GM19395 (cell line): Measurements from ENCODE around the gene CHRNB1.
A peak's percentile ranks its signal among the peaks of the same experiment; 100 is the strongest.
"Not testable (repeated sequence)": the region's sequence is repeated elsewhere in the genome, so short reads cannot be mapped to it uniquely, and the experiment has no call there.

Experiments
- ATAC-seq: cut with Tn5 transposase; IDR thresholded peaks from one replicate; pipeline ENCODE4 v1.9.1; 2021; ENCODE audit warnings: mild to moderate bottlenecking, moderate library complexity; ENCODE audit not compliant: unreplicated experiment

Gene CHRNB1

DNA sequence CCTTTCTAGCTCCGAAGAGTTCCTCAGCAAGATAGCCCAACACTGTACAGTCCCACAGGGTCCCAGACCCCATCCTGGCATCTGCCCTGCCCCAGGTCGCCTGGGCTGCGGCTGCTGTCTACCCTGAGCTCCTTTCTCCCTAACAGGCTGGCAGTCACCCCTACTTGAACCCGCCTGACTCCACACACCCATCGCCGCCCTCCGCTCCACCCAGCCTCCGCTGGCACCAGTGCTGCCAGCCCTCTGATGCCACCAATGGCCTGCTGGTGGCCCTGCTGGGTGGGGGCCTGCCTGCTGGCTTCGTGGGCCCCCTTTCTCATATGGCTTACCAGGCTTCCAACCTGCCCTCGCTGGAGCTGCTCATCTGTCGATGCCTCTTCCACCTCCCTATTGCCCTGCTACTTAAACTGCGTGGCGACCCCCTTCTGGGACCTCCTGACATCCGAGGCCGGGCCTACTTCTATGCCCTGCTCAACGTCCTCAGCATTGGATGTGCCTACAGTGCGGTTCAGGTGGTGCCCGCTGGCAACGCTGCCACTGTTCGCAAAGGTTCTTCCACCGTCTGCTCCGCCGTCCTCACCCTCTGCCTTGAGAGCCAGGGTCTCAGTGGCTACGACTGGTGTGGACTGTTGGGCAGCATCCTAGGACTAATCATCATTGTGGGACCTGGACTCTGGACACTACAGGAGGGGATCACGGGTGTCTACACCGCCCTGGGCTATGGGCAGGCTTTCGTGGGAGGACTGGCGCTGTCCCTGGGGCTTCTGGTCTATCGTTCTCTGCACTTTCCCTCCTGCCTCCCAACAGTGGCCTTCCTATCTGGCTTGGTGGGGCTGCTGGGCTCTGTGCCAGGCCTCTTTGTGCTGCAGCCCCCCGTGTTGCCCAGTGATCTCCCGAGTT lies 37.2 kb downstream of the CHRNB1 start:
- ATAC-seq: not testable (repeated sequence)

DNA sequence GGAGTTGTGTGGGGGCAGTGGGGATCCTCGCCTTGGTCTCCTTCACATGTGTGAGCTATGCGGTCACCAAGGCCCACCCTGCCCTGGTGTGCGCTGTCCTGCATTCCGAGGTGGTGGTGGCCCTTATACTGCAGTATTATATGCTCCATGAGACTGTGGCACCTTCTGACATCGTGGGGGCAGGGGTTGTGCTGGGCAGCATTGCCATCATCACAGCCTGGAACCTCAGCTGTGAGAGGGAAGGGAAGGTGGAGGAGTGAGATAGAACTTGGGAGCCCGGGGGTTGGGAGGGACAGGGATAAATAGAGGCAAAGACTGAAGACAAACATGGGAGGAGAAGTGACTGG lies 37.9 kb downstream of the CHRNB1 start:
- not testable (repeated sequence) for ATAC-seq

DNA sequence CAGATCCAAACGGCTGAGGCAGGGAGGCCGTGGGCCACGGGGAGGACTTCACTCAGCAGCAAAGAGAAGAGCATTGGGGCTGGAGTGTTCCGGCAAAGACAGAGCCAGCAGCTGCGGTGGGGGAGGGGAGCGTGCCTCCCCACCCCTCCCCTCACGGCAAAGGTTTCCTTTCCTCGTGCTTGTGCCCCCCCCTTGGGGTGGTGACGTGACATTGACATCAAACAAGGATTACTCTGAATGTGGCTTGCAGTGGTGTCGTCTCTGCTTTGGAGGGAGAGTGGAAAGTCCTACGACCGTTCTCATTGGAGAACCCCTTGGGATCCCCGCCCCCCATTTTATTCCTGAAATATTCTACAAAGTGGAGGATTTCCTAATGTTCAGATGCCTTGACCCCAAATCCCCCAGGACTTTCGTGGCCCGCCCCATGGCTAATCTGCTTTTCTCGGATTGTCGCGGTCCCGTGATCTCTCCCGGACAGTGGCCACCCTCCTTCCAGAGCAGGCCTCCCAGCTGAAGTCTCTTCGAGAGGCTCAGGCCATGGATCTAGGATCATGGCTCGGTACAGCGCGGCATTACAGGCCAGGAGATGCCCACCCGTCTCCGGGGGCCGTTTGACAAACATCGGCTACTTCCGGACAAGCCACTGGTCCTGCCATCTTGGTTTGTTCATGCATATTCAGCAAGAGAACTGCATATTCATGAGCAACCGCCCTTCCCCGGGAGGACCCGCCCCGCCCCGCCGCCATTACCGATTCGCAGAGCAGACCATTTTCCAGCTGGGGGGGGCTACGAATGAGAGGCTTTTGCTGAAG lies 38.6 kb downstream of the CHRNB1 start:
- peak; percentile 45 for ATAC-seq

DNA sequence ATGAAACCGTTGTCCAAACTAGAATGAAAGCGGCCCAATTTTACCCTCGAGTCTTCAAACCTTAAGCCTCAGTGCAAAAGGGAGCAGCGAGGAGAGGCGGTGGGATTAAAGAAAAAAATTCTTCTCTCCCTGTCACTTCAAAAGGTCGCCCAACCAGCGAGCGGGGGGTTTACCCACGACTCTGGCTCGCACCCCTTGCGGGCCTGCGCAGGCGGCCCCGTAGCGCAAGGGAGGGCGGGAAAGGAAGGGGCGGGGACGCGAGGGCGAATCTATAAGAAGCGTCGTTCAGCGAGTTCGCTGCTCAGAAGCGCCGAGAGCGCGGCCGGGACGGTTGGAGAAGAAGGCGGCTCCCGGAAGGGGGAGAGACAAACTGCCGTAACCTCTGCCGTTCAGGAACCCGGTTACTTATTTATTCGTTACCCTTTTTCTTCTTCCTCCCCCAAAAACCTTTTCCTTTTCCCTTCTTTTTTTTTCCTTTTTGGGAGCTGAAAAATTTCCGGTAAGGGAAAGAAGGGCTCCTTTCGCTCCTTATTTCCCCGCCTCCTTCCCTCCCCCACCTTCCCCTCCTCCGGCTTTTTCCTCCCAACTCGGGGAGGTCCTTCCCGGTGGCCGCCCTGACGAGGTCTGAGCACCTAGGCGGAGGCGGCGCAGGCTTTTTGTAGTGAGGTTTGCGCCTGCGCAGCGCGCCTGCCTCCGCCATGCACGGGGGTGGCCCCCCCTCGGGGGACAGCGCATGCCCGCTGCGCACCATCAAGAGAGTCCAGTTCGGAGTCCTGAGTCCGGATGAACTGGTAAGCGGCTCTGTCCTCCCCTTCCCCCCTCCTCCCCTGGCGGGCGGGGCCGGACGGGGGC lies 39.4 kb downstream of the CHRNB1 start, which contains the start of gene POLR2A:
Gene POLR2A (plus strand): TSS at position 300 of the 852 bp plus-strand sequence.
- ATAC-seq: peak; percentile 56

DNA sequence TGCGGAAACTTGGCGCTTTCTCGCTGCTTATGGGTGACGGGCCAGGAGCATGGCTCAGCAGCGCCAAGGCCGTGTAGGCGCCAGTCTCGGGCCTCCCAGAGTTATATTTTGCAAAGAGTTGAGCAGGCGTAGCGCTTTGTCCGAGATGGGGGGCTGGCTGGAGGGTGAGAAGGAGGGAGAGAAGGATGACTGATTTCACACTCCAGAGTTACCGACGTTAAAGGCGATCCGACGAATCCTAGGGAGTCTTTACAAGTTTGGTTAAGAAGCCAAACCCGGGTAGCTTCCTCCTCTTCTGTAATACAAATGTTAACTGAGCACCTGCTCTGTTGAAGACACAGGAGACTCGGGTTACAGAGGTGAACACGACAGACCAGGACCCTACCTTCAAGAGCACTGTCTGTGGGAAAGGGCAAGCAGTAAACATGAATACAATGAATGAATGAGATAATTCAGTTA lies 40.1 kb downstream of the CHRNB1 start:
- peak; percentile 10 for ATAC-seq

DNA sequence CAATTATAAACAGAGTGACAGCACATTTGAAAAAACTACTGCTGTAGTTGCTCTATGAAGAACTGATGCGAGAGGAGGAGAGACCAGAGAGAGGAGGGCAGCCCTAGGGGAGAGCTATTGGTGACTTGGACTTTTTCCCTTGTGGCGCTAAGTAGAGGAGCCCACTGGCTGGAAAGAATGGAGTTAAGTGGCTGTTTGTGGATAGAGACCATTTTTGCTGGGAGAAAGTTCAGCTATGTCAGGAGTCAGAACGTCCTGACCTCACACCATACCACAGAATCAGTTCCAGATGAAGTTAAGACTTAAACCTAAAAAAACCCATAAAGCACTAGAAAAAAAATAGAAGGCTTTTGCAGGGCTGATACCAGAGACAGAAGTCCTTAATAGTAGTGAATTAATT lies 41.3 kb downstream of the CHRNB1 start:
- no peak for ATAC-seq

DNA sequence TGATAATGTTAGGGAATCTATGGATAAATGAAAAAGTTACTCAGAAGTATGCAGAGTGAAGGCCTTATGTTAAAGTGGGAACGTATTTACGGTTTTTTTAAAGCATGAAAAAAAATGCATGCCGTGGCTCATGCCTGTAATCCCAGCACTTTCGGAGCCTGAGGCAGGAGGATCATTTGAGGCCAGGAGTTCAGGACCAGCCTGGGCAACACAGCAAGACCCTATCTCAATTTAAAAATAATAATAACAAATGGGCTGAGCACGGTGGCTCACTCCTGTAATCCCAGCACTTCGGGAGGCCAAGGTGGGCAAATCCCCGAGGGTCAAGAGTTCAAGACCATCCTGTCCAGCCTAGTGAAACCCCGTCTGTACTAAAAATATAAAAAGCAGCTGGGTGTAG lies 45.3 kb downstream of the CHRNB1 start:
- ATAC-seq: no peak

DNA sequence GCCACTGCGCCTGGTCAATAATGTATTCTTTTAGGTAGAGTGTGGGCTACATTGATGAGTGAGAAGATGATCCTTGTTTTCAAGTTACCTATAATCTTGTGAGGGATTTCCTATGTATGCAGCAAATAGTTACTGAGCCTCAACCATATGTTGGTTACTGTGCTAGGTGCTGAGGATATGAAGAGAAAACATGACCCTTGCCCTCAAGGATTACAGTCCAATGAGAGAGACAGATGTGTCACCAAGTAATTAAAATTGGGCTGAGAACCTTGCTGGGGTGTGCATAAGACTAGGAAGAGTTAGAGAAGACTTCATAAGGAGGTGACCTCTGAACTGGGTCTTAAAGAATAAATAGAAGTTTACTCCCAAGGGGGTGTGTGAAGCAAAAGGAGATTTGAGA lies 46.7 kb downstream of the CHRNB1 start:
- ATAC-seq: no peak

DNA sequence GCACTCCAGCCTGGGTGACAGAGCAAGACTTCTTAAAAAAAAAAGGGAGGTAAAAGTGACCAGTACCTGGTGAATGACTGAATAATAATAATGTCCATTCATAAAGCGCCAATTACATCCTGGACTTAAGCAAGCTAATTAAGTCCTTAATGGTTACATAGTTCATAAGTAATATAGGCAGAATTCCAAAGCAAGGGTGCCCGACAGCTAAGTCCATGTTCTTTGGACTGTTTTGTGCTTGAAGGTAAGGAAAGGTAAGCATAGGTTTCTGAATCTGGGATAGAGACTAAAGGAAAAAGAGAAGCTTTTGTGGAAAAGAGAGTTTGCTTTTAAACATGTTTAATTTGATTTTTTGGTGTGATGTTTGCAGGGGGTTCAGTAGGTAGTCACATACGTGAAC lies 49.1 kb downstream of the CHRNB1 start:
- no peak for ATAC-seq

DNA sequence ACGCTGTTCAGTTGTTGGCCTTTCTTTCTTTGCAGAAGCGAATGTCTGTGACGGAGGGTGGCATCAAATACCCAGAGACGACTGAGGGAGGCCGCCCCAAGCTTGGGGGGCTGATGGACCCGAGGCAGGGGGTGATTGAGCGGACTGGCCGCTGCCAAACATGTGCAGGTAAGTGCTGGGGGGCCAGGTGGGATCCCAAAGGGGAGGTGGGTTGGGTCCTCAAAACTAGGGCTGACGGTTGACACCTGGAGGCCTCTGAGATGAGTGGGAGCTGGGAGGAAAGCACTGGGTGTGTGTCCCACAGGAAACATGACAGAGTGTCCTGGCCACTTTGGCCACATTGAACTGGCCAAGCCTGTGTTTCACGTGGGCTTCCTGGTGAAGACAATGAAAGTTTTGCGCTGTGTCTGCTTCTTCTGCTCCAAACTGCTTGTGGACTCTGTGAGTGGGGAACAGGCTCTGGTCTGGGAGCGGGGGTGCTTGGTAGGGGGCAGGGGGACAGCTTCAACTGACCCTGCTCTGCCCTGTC lies 51.1 kb downstream of the CHRNB1 start:
- no peak for ATAC-seq

DNA sequence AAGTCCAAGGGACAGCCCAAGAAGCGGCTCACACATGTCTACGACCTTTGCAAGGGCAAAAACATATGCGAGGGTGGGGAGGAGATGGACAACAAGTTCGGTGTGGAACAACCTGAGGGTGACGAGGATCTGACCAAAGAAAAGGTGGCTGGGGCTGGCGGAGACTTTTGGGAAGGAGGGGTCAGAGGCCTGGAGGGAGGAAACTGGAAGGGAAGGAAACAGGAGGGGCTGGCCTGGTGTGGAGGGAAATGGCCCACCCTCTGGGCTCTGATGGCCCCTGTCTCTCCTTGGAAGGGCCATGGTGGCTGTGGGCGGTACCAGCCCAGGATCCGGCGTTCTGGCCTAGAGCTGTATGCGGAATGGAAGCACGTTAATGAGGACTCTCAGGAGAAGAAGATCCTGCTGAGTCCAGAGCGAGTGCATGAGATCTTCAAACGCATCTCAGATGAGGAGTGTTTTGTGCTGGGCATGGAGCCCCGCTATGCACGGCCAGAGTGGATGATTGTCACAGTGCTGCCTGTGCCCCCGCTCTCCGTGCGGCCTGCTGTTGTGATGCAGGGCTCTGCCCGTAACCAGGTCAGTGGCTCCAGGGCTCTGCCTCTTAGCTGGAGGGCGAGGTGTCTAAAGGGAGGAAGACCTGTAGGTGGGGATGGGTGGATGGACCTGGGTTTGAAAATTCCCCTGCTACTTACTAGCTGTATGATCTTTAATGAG lies 51.8 kb downstream of the CHRNB1 start:
- ATAC-seq: no peak

DNA sequence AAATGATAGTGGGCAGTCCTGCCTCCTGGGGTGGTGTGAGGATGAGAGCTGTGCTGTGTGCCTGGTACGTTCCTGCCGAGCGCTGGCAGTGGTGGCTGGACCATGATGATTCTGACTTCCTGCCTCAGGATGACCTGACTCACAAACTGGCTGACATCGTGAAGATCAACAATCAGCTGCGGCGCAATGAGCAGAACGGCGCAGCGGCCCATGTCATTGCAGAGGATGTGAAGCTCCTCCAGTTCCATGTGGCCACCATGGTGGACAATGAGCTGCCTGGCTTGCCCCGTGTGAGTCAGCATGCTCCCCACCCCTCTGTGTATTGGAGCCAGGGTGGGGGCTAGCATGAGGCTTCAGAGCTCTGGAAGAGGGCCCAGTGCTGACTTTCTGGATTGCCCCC lies 52.4 kb downstream of the CHRNB1 start:
- ATAC-seq: no peak

DNA sequence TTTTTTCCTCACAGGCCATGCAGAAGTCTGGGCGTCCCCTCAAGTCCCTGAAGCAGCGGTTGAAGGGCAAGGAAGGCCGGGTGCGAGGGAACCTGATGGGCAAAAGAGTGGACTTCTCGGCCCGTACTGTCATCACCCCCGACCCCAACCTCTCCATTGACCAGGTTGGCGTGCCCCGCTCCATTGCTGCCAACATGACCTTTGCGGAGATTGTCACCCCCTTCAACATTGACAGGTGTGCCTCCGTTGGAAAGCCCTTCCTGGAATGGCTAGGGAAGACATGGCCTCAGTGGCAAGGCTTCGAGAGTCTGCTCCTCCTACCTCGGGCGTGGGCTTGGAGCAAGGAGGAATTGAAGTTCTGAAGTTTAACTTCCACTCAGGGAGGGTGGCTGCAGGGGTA lies 52.8 kb downstream of the CHRNB1 start:
- no peak for ATAC-seq

DNA sequence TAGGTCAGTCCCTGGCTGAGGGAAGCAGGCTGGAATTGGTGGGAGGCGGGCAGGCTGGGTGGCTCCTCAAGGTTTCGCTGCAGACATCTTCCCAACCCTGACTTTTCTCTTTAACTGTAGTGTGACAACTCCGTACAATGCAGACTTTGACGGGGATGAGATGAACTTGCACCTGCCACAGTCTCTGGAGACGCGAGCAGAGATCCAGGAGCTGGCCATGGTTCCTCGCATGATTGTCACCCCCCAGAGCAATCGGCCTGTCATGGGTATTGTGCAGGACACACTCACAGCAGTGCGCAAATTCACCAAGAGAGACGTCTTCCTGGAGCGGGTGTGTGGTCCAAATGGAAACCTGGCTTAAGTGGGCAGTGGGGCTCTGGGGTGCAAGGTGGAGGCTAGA lies 54.3 kb downstream of the CHRNB1 start:
- no peak for ATAC-seq

DNA sequence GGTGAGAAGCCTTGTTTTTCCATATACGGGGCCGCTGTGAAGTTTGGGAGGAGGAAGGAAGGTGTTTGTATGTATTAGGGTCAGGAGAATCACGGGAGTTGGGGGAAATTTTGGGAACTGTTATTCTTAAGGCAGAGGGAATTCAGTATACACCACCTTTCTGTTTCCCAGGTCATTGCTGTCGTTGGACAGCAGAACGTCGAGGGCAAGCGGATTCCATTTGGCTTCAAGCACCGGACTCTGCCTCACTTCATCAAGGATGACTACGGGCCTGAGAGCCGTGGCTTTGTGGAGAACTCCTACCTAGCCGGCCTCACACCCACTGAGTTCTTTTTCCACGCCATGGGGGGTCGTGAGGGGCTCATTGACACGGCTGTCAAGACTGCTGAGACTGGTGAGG lies 56.9 kb downstream of the CHRNB1 start:
- ATAC-seq: no peak

DNA sequence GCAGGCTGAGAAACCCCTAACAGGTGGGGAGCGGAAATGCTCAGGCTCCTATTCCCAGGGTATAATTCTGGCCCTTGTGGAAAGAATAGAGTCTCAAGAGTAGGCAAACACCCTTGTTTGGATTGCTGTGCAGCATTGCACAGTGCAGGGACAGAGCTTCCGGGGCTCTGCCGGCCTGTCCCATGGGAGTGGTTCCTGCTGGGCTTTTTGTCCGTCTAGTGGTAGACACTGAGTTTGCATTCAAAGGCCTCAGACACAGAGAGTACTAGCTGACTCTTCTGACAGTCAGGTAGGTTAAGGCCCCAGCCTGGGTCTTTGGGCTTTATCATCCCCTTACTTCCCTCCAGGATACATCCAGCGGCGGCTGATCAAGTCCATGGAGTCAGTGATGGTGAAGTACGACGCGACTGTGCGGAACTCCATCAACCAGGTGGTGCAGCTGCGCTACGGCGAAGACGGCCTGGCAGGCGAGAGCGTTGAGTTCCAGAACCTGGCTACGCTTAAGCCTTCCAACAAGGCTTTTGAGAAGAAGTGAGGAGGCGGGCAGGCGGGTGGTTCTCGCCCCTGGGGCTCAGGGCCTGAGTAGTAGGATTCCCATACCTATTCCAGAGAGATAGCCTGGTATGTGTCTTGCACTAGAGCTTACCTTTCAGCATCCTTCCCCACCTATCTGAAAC lies 57.4 kb downstream of the CHRNB1 start:
- no peak for ATAC-seq

DNA sequence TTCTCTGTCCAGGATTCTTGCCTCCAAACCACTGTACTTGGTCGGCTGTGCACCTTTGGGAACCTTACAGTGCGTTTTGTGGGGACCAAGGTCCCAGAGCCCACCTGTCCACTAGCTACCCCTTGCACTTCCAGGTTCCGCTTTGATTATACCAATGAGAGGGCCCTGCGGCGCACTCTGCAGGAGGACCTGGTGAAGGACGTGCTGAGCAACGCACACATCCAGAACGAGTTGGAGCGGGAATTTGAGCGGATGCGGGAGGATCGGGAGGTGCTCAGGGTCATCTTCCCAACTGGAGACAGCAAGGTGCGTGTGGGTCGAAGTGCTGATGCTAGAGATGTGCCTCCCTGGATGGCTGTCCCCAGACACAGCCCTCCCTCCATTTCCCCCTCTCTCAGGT lies 58.1 kb downstream of the CHRNB1 start:
- ATAC-seq: no peak

DNA sequence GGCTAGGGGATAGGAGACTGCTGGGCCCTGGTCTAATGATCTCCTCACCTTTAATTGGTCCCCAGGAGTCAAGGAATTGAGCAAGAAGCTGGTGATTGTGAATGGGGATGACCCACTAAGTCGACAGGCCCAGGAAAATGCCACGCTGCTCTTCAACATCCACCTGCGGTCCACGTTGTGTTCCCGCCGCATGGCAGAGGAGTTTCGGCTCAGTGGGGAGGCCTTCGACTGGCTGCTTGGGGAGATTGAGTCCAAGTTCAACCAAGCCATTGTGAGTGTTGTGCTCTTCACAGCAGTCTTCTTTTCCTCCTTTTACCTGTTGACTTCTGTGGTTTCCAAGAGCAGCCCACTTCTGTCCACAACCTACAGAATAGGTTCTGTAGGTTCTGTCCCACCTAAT lies 58.7 kb downstream of the CHRNB1 start:
- ATAC-seq: no peak
